KBM-7 (cell line): ENCODE measurements around the gene LCE3D.
"Not testable (repeated sequence)": the region's sequence is repeated elsewhere in the genome, so short reads cannot be mapped to it uniquely, and the experiment has no call there.

Experiments
- DNase-seq: peaks from one replicate; pipeline ENCODE4 v3.0.0-alpha.2; 2015
- in situ Hi-C: fragments of 300-500 bp; cut with MboI; formaldehyde crosslinking; loops from 2 replicates; pipeline ENCODE4 v1.14.3; 2020; ENCODE audit warnings: low sequenced_read_pairs, low pct_unique_long_range_greater_than_20kb, mixed read lengths

Gene LCE3D, protein sequence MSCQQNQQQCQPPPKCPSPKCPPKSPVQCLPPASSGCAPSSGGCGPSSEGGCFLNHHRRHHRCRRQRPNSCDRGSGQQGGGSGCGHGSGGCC

DNA sequence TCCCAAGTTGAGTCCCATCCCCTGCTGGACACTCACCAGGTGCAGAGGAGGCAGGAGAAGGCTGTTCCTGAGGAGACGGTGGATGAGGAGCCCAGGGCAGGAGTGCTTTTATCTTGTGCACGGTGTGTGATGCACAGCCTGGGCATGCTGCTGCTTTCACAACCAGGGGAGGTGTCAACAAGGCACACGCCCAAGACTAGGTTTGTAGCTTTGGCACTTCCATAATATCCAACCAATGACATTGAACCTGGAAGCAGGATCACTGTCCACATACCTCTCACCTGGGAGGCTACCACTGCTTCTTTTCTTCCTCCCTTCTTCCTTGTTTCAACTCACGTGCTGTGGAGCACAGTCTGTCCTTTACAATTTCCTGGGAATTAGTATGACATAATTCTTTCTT is at the start of gene LCE3D:
LCE3D (minus strand) TSS at position 84 of the 400 bp plus-strand sequence. CDS start 580 bp downstream, outside the sequence.
- DNase-seq, result no peak
- in situ Hi-C loops, result no loop called here

DNA sequence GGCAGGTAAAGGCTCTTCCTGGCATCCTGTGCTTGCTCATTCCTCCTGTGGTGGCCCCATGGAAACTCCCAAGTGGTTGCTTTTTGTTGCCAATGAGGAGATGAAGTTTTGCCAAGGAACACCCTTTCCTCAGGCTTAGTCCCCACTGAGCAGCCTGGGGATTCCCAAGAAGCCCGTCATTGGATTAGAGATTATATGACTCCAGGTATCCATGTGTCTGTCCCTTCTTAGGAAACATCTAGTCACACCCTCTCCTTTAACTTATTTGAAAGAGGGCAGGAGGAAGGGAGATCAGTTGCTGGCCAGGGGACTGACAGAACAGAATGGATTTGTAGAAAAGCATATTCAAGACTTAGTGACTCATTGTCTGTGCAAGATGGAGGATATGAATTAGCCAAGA is 46.4 kb upstream of the LCE3D start:
- no peak for DNase-seq
- in situ Hi-C loops, result no loop called here

DNA sequence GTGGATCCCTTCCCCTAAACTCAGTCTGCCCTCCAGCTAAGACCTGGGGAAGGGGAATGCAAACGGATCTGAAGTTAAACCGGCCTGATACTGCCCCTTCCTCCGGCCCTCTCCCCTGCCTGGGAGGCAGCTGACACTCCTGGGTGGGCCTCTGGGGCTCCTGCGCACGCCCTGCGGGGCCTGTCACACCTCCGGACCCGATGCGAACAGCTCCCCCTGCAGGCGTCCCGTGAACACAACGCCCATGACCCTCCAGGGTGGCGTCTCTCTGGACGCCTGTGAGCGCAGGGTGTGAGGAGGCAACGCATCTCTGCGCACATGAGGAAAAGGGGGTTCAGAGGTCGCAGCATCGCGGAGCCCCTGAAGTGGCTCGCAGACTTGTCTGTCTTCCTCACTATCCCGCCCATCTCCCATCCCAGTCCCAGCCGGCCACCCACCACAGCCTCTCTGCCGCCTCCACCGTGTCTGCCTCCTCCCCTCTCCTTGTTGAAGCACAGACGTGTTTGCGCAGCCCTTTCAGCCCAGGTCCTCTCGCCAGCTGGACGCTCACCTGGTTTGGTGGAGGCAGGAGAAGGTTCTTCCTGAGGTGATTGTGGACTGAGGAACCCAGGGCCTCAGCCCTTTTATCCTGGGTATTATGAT is 43.0 kb upstream of the LCE3D start:
- peak; percentile 18 for DNase-seq
- in situ Hi-C loops, result no loop called here

DNA sequence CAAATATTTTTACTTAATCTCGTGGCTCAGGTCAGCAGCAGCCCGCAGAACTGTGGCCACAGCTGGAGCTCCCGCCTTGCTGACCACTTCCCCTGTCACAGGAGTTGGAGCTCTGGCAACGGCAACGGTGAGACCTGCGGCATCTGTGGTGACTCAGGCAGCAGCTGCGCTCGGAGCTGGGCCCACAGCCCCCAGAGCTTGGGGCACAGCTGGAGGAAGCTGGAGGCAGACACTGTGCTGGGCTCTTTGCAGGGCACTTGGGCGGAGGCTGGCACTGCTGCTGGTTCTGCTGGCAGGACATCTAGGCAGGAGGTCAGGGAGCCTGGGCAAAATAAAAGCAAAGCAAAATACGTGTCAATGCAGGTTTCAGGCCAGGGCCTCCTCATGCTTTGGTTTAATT is 42.5 kb upstream of the LCE3D start, which contains the start of gene LCE3A:
LCE3A (minus strand) TSS at position 301 of the 400 bp plus-strand sequence; CDS start at position 301, 0 bp downstream.
- peak; percentile 18 for DNase-seq
- in situ Hi-C loops, result no loop called here

DNA sequence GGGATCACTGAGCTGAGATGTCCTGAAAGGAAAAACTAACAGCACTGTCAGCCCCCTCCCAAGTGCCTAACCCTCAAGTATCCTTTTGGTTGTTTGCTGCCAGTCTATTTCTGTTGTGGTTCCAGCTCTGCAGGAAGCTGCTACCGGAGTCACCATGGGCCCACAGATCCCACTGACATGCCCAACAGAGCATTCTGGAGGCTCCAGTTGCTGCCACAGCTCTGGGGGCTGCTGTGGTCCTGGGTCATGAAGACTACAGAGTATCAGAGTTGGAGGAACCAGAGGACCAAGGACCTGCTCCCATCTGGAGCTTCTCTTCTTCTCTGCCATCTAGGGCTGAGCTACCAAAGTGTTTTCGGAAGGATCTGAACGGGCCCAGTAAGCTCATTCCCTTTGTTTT is 41.7 kb upstream of the LCE3D start:
- in situ Hi-C loops, result no loop called here
- DNase-seq, result no peak

DNA sequence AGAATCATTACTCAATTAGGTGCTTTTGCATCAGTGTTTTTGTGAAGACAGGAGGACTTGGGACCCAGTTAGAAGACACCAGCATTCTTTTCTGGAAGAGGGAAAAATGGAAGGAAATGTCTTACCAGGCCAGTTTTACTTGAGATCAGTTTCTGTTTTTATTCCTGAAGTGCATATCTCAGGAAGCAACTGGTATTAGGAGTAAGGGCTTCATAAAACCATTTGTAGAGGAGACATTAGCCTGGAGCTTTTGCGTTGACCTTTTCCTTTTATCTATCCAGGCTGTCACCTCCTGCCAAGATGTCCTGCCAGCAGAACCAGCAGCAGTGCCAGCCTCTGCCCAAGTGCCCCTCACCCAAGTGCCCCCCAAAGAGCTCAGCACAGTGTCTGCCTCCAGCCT is 33.2 kb upstream of the LCE3D start, which contains the start of gene LCE3B:
LCE3B (plus strand) TSS at position 301 of the 400 bp plus-strand sequence; CDS start at position 301, 0 bp downstream.
- in situ Hi-C loops, result no loop called here
- no peak for DNase-seq

DNA sequence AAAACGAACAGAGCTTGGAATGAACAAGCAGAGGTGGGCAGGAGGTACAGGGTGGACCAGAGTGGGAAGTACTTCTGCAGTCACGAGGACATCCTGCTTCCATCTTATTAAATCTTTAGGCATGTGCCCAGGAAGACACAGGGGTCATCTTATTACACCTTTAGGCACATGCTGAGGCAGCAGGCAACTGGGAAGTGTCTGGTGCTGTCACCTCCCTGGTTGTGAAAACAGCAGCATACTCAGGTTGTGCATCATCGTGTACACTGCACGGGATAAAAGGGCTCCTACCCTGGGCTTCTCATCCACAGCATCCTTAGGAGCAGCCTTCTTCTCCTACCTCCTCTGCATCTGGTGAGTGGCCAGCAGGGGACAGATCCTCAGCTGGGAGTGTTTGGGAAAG is 19.6 kb upstream of the LCE3D start, which contains the start of gene LCE3C:
LCE3C (plus strand) TSS at position 301 of the 400 bp plus-strand sequence. CDS start 498 bp downstream, outside the sequence.
- DNase-seq, result no peak
- in situ Hi-C loops, result no loop called here

DNA sequence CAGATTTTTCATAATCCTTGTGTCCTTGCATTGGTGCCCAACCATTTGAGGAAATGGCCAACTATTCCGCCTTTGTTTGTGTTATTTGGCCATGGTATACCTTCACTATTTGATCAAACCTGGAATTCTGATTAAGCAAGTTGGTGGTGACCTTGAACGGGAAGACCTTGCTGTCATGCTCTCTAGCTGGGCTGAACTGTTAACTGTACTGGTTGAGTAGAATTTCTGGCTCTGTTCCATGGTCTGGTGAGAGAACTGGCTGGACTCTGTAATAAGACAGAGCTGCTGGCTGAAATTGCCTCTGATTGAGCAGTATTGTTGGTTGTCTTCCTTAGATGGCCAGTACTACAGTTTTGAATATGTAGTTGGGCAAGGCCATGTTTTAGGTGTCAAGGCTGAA is 16.7 kb upstream of the LCE3D start:
- in situ Hi-C loops, result no loop called here
- DNase-seq, result no peak

DNA sequence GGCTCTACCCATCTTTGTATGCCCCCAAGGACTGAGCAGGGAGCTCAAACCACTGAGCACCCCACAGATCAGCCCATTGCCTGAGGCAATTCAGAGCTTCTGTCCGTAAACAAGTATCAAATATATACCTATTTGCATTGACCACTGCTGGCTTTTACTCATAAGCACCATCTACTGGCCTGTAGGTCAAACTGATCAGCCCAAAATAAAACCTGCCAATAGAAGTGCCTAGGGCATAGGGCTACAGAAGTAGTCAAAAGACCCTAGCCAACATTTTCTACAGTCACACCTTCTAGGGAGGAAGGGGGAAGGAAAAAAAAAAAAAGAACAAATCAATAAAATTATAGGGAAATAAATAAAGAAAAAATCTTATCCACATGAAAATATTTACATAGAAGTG is 5.3 kb upstream of the LCE3D start:
- no peak for DNase-seq
- in situ Hi-C loops, result no loop called here

DNA sequence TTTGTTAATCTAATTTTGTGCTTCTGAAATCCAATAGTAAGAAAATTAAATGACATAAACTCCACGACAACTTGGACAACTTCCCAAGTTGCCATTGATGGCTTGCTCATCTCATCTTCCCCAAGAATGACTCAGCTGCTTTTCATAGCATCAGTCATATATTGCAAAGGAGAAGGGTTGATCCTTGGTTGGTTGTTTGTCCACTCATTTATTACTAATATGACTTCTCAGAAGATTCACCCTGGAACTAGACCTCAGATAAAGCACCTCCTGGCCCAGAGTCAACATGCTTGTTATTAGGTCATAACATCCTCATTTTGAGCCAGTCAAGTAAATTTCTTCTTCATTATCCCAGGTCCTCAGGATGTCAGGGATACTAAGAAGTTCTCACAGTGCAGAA is 2.3 kb upstream of the LCE3D start:
- in situ Hi-C loops, result no loop called here

DNA sequence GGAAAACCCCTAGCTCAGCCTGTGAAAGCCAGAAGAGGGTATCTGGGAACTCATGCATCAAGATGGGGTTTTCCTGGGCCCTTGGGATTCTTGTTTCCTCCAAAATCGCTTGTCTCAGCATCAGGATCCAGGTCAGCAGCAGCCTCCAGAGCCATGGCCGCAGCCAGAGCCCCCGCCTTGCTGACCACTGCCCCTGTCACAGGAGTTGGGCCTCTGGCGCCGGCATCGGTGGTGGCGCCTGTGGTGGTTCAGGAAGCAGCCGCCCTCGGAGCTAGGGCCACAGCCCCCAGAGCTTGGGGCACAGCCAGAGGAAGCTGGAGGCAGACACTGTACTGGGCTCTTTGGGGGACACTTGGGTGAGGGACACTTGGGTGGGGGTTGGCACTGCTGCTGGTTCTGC is 790 bp downstream of the LCE3D start:
- DNase-seq, in situ Hi-C loops: not testable (repeated sequence)

More for the DNA sequence above, 2.3 kb upstream of the LCE3D start:
- DNase-seq, result no peak

DNA sequence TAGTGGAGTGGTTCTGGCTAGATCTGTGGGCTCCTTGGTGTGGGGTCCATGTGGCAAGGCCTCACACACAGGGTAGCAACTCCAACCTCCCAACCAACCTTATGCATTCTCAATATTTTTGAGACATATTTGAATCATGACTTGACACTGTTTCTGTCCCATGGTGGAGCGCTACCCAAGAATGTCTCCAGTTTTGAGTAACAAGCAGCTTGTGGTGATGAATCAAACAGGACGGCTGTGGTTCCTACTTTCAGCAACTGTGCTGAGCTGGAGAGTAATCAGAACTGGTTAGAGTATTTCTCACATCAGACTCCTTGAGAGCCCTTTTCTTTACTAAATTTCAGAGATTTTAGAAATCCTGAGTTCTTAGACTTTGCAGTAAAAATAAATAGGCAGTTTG is 3.1 kb downstream of the LCE3D start:
- in situ Hi-C loops, result no loop called here

DNA sequence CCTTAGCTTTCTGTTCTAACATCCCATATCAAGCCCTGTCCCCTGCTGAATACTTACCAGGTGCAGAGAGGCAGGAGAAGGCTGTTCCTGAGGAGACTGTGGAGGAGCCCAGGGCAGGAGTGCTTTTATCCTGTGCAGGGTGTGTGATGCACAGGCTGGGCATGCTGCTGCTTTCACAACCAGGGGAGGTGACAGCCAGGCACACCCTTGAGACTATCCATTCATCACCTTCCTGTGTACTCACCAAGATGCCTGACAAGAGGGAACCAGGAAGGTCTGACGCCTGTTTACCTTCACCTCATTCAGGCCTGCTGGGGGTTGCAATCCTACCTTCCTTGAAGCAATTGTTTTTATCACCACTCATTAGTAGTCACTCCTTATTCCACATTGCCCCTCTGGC is 13.6 kb downstream of the LCE3D start, which contains the start of gene LCE3E:
LCE3E (minus strand) TSS at position 100 of the 400 bp plus-strand sequence. CDS start 572 bp downstream, outside the sequence.
- DNase-seq, result no peak
- in situ Hi-C loops, result no loop called here

More for the DNA sequence above, 3.1 kb downstream of the LCE3D start:
- no peak for DNase-seq

DNA sequence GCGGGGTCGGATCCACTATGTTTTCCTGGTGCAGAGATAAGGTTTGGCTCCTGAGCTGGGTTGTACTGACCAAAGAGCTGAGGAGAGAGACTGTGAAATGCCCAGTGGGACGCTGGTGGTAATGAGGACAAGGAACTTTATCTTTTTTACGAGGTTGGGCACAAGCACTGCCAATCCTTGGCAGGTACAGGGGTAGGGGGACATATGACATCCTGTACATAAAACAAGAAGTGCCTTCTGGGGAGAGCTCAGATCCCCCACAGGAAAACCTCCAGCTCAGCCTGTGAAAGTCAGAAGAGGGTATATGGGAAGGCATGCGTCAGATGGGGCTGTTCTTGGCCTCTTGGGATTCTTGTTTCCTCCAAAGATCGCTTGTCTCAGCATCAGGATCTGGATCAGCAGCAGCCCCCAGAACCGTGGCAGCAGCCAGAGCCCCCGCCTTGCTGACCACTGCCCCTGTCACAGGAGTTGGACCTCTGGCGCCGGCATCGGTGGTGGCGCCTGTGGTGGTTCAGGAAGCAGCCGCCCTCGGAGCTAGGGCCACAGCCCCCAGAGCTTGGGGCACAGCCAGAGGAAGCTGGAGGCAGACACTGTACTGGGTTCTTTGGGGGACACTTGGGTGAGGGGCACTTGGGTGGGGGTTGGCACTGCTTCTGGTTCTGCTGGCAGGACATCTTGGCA is 14.6 kb downstream of the LCE3D start:
- no peak for DNase-seq
- in situ Hi-C loops, result no loop called here

DNA sequence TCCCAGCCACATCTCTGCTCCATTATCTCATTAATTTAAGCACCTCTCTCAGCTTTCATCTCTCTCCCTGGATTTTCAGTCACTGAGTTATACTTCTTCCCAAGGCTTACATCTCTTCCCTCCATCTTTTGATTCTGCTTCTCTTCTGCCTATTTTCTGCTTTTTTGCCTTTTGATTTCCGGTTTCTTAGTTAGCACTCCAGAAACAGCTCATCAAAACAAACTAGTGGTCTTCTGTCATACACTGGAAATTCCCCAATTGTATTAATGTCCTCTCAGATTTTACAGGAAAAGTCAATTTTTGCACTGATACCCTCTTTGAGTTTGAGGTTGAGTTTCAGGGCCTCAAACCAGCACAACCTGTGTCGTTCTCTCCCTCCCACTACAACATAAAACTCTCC is 15.2 kb downstream of the LCE3D start:
- in situ Hi-C loops, result no loop called here
- no peak for DNase-seq

DNA sequence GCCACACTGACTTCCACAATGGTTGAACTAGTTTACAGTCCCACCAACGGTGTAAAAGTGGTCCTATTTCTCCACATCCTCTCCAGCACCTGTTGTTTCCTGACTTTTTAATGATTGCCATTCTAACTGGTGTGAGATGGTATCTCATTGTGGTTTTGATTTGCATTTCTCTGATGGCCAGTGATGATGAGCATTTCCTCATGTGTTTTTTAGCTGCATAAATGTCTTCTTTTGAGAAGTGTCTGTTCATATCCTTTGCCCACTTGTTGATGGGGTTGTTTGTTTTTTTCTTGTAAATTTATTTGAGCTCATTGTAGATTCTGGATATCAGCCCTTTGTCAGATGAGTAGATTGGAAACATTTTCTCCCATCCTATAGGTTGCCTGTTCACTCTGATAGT is 32.0 kb downstream of the LCE3D start:
- in situ Hi-C loops, DNase-seq: not testable (repeated sequence)

DNA sequence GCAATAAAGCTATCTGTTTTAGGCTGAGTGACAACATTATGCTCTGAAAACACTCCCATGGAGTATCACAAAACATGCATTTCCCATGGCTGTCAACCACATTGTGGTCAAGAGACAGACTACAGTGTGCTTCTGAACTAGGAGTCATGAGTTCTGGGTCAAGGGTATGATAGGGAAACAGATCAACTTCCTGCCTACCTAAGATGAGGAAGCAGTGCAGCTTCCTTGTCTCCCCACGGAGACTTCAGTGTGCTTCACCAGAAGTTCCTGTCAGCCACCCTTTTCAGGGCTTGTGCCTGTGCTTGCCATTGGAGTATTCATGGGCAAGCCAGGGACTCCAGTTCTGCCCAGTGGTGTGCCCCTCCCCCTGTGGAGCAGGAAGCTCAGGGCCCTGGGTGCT is 33.6 kb downstream of the LCE3D start:
- in situ Hi-C loops, result no loop called here

DNA sequence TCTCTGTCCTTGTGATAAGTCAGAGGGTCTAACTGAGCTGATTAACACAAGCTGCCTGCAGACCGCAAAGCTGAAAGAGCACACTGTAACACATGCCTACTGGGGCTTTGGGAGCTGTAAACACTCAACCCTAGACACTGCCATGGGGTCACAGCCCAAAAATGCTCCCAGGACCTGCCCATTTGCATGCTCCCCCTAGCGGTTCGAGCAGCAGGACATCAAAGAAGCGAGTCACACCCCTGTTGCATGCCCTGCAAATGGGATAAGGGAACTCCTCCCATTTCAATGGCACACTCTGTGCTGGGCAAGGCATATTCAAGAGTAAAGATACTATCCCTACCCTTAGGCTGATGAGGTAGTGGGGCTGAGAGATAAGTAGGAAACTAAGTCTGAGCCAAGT is 36.5 kb downstream of the LCE3D start:
- DNase-seq, result peak; percentile 3
- in situ Hi-C loops, result no loop called here

More for the DNA sequence above, 33.6 kb downstream of the LCE3D start:
- no peak for DNase-seq

DNA sequence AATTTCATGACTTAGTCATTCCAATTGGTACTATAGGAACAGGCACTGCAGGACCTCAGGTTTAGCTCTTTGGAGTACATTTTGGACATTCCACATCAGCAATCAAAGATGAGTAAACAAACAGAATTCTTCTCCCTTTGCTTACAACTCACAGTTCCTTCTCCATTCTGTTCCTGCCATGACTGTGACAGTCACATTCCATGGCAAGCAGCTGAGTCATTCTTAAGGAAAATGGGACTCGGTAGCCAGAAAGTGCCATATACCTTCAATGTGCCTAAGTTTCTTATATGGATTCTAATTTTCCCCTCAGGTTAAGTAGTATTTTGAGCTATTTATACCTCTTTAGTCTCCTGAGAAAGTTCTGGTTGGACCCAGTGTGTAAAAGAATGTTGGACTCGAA is 40.4 kb downstream of the LCE3D start:
- DNase-seq, result no peak
- in situ Hi-C loops, result no loop called here

DNA sequence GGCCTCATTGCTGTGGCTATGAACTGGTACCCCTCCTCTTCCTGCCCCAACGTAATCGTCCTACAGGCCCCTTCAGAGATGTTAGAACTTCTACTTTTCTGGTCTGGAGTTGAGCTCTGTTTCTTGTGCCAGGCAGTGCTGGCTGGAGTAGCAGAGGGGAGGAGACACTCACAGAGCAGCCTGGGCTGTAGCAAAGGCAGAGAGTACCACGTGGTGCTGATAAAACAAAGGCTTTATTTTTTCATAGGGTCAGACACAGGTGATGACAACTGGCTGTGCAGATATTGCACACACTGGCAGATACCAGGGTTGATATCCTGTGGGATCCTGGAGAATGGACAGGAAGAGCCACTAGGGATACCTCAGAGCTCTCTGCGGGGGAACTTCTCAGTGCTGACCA is 42.8 kb downstream of the LCE3D start:
- in situ Hi-C loops, result no loop called here

More for the DNA sequence above, 42.8 kb downstream of the LCE3D start:
- no peak for DNase-seq
